ENCODE data around the gene CEP170B.

DNA sequence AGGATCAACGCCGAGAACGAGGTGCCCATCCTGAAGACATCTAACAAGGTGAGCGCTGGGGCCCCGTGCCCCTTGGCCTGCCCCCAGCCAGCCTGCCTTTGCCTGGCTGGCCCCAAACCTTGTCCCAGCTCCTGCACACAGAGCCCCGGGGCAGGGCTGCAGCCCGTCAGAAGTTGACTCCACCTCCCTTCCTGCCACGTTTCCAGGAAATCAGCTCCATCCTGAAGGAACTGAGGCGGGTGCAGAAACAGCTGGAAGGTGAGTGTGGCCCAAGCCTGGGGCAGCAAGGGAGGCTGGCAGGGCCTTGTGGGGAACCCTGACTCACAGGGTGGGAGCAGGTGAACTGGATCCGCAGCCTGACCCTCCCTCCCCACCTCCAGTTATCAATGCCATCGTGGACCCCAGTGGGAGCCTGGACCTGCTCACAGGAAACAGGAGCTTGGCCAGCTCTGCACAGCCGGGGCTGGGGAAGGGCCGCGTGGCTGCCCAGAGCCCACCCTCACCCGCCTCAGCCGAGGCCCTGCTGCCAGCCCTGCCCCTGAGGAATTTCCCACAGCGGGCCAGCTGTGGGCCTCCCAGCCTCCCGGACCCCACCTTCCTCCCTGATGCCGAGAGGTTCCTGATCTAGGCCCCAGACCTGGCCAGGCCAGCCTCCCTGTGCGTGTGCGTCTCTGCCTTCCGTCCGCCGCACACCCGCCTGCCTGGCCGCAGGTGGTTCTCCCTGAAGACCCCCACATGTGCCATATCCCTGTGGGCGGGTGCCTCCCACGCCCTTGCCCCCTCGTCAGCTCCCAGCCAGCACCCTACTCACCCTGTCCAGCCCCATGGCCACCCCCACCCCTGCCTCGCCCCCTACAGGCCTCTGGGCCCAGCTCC is 29.5 kb downstream of the CEP170B start:
- TF ChIP-seq ZC3H10 (CRISPR knock-in tag; IDR thresholded peaks at IDR 0.05) (no peak), ZFP3 (CRISPR knock-in tag; IDR thresholded peaks at IDR 0.05) (no peak), ESRRG (CRISPR knock-in tag; IDR thresholded peaks at IDR 0.05) (no peak), ZFP30 (CRISPR knock-in tag; IDR thresholded peaks at IDR 0.05) (no peak)
- TF ChIP-seq, protein P1, sequence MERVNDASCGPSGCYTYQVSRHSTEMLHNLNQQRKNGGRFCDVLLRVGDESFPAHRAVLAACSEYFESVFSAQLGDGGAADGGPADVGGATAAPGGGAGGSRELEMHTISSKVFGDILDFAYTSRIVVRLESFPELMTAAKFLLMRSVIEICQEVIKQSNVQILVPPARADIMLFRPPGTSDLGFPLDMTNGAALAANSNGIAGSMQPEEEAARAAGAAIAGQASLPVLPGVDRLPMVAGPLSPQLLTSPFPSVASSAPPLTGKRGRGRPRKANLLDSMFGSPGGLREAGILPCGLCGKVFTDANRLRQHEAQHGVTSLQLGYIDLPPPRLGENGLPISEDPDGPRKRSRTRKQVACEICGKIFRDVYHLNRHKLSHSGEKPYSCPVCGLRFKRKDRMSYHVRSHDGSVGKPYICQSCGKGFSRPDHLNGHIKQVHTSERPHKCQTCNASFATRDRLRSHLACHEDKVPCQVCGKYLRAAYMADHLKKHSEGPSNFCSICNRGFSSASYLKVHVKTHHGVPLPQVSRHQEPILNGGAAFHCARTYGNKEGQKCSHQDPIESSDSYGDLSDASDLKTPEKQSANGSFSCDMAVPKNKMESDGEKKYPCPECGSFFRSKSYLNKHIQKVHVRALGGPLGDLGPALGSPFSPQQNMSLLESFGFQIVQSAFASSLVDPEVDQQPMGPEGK (CRISPR knock-in tag; IDR thresholded peaks at IDR 0.05; ENCODE audit: borderline replicate concordance): no peak

All from SK-N-SH treated with all-trans-retinoic acid at 6 μM for 48 hours (cell line).